HG03060 (cell line): ENCODE data around the gene MRPL36.
"Not testable (repeated sequence)": the region's sequence is repeated elsewhere in the genome, so short reads cannot be mapped to it uniquely, and the experiment has no call there.

ENCODE experiments used
- ATAC-seq: cut with Tn5 transposase; IDR thresholded peaks from one replicate; pipeline ENCODE4 v1.9.1; 2021; ENCODE audit warnings: low read depth, moderate number of reproducible peaks; ENCODE audit not compliant: unreplicated experiment

MRPL36 gene

DNA sequence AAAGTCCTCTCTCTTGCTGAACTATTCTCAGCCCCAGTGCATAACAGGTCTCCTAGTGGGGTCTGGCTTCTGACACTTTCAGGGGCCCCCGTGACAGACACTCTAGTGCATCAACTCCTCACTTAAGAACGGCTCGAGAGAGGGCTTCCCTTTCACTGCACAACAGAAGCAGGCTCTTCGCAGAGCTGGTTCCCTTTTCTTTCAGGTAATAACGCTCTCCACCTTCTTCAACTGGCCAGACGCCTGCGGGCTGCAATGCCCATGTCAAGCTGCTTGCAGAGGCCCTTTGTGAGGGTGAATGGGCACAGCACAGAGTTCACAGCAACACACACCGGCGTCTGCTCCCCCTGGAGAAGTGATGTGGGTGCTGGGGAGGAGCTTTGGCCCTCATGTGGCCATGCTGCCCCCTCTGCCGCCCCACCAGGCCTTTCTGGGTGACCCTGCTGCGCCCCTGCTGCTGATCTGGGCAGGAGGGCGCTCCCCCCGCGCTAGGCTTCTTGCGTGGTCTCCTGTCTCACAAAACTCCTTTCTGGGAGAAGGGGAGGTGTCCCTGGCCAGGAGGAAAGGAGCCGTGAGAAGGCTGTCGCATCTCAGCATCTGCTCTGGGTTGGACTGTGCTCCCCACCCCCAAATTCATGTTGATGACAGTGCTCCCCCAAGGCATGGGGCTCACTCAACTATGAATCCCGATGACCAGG, 2.4 kb downstream of the MRPL36 start:
- ATAC-seq: no peak

DNA sequence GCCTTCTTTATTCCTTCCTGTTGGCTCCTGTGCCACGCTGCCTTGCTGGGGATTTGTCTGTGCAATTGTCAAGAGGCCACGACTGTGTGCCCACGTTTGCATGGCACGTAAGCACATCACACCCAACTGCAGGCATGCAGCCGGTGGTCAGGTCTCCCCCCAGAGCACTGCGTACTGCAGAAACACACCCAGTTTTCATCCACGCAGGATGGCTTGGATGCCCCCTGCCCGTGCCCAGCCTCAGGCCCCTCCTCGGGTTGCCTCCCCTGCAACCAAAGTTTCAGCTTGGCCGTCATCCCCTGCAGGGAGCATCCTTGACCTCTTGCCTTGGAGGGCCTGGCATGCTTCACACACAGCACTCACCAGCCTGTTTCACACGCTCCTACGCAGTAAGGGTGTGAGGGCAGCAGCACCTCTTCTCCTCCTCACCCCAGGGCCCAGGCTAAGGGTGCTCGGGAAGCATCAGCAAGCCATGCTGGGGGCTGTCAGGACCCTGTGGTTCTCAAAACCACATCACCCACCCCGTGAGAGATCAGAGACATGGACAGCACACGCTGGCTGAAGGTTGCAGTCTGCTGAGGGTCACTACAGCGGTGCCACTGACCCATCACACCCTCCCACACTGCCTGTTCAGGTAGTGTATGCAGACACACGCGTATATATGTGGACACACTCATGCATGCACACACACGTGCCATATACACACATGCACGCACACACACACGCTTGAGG, 3.1 kb downstream of the MRPL36 start:
- ATAC-seq: no peak

DNA sequence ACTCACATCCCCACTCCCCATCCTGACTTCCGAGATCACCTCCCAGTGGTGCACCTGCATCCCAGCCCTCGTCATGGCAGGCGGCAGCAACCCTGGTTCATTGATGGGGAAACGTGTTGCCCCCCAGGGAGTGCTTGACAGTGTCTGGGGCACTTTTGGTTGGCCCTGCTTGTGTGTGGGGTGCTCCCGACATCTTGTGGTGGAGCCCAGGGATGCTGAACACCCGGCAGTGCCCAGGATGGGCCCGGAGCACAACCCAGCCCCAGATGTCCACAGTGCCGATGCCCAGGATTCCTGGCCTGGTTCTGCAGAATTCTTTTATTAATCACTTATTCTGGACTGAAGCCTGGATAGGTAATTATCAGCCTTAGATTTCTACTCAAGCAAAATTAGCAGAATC, 3.7 kb downstream of the MRPL36 start:
- no peak for ATAC-seq

DNA sequence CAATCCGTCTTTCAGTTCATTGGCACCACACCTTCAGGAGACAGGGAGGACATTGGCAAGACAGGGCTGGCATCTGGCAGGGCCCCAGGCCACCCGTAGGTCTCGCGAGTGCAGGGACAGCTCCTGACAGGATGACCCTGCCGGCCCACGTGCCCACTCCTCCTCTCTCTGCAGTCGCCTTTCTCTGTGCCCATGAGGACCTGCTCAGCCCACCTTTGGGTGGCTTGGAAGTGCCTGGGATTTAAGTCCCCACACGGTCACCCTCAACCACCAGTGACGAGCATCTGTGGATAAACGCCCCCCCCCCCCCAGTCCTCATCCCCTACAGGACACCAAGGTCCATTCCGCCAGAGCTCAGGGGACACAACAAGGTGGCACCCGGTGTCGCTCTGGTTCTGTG, 4.1 kb downstream of the MRPL36 start:
- no peak for ATAC-seq

DNA sequence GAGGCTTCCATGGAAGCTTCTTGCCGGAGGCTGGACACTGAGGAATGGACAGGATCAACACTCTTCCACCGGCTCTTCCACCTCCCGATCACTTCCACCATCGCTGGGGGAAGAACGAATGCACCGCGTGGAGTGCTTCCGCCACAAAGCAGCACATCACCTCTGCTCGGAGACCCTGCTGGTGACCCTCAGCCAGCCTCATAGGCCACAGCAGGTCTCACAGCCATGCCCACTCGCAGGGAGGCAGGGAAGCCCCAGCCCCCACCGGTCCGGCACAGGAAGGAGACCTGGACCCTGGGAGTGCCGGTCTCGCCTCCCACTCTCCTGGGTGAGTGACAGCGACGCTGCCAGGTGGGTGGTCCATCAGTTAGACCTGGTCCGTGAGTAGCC, 4.7 kb downstream of the MRPL36 start:
- ATAC-seq: no peak

DNA sequence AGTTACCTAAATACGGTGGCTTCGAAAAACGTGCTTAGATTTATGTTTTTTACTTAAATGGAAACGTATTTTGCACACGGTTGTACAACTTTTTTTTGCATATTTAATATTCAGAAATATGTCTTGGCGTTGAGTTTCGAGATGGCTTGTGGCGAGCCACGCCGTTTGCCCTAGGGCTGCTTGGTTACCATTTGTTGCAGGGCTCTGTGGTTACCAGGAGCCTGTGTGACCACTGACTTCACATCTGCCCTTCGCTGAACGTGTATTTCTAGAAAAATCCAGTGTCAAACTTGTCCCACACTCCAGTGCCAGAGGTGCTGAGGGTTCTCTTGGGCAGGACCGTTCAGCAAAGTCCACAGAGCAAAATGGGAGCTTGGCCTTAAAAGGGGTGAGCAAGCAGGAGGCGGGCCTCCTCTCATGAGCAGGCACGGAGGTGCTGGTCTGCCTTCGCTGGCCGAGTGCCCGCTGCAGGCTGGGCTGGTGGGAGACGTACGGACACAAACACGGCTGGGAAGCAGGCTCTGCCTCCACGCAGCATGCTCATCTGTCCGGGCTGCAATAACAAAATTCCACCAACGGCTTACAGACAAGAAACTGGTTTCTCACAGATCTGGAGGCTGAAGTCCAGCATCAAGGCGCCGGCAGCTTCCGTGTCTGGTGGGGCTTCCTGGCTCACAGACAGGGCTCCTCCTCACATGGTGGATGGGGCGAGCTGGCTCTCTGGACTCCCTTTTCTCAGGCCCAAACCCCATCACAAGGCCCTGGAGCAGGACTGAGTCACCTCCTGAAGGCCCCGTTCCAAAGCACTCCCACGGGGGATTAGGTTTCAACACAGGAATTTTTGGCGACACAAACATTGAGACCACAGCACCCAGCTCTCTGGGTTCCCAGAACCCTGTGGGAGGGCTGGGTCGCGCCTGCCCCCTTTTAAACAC, 5.4 kb downstream of the MRPL36 start:
- ATAC-seq: no peak

DNA sequence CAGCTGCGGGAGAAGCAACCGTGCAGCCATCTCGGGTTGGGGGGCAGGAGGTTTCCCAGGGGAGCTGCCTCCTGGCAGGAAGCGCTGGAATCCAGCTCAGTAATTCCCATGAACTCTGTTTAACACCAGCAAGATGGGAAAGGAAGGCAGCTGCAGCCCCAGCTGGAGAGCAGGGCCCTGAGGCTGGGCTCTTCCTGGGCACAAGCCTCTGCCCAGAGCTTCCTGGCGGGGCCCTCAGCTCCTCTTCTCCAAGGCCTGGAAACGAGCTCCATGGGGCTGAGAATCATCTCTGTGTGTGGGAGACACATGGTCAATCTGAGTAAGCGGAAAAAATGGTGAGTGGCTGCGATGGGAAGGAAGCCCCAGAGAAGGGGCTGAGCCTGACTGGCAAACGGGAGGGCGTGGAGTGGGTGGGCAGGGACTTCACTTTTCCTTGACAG, 6.3 kb downstream of the MRPL36 start:
- ATAC-seq: no peak

DNA sequence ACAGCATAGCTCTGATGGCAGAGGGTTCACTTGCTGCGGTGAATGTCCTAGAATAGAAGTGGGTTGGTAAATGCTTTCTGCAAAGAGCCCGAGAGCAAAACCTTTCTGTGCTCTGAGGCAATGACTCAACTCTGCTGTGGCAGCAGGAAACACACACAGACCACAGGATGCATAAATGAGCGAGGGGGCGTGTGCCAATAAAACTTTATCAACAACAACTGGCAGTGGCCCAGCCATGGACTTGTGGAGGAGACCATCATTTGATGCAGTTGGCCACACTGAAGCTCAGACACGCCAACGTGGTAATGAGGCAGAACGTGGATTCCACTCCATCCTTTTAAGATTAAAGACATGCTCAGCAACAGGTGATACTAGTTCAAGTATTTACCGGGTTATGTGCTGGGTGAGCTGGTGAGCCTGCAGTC, 6.8 kb downstream of the MRPL36 start:
- peak; percentile 98 for ATAC-seq

DNA sequence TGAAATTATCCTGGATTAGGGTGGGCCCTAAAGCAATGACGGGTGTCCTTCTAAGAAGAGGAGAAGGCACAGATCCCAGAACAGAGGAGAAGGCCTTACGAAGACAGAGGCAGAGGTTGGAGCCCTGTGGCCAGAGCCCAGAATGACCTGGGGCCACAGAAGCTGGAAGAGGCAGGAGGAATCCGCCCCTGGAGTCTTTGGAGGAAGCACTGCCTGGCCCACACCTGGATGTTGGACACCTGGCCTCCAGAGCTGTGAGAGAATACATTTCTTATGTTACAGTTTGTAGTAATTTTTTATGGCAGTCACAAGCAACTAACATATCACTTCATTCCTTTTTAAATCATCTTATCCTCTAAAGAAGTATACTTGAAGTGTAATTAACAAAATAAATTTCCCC, 8.5 kb downstream of the MRPL36 start:
- no peak for ATAC-seq

DNA sequence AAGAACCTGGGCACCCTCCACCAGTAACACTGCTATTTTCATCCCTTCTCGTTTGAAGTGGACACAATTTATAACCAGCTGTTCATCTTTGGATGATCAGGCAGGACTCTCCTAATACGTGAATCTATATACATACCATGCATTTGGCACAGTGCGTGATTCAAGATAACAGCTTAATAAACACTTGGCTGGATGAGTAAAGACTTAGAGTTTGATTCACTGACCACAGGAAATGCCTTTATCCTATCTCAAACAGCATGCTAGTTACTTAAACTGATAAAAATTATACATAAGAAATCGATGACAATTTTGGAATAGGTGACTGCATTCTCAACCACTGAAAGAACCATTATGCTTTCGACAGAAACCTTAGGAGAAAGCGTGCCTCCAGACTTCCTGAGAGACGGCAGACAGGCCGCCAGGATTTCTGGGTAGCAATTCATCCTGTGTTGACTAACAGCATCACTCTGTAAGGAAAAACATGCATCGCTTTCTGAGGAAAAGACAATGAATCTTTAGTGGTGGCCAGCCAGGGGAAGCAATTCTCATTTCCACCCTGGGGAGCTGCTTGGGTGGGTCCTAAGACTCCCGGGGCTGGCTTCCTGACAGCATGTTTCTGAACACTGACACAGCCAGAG, 9.7 kb downstream of the MRPL36 start:
- ATAC-seq: no peak

DNA sequence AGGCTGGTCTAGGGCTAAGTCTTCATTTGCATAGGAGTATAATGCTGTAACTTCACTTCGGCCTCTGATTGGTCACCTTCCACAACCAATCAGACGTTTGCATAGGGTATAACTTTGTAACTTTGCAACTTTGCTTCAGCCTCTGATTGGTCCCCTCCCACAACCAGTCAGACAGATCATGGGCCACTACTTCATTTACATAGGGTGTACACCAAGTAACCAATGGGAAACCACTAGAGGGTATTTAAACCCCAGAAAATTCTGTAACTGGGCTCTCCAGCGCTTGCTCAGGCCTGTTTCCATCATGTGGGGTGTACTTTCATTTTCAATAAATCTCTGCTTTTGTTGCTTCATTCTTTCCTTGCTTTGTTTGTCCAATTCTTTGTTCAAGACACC, 10.2 kb downstream of the MRPL36 start:
- not testable (repeated sequence) for ATAC-seq

DNA sequence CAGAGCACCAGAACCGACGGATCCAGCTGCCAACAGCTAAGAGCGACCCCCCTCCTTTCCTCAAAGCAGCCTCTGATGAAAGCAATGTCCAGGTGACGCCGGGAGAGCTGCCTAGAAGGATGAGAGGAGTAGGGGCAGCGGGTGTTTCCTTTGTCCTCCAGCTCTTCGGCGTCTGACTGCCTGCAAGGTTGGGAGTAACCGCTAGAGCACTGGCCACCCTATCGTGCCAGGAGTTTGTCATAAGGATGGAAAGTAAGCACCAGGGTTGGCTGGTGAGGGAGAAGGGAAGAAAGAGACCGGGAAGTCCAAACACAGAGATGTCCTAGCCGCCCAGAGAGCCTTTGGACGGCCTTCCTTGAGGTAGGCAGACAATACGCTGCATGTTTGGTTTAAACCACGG, 10.8 kb downstream of the MRPL36 start:
- no peak for ATAC-seq

DNA sequence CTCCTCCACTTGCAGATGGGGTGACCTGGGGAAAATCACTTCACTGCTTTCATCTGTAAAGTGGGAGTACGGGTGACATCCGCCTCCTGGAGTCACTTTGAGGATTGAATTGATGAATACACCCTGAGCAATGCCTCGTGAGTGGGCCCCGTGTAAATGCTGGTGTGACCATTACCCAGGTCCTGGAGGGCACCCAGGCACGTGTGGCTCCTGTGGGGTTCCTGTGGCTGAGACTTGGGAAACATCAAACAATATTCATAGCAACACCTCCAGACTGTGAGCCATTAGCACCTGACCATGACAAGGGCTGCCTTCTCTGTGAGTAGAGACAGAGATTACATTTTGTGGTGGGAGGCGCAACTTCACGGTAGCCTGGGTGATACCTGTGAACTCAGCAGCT, 11.4 kb downstream of the MRPL36 start:
- no peak for ATAC-seq

DNA sequence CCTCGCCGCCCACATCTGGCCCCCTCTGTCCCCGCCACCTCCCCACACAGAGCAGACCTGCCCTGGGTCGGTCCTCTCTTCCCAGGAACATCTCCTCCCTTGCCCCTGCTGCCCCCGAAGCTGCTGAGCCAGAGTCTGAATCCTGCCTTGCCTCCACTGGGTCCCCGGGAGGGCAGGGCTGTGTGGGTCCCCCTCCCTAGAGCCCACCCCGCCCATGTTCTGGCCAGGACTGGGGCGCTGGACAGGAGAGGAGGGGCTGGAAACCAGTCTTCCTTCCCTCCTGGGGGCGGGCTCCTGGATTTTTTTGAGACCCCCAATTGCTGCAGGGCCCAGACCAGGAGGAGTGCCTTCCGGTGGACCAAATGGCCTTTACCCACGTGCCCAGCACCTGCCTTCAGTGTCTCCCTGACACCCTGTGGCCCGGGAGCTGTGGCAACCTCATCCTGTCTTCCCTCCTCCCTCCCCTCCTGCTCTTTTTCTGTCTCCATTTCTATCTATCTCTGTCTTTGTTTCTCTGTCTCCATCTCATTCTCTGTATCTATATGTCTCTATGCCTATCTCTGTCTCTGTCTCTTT, 12.1 kb downstream of the MRPL36 start:
- ATAC-seq: no peak

DNA sequence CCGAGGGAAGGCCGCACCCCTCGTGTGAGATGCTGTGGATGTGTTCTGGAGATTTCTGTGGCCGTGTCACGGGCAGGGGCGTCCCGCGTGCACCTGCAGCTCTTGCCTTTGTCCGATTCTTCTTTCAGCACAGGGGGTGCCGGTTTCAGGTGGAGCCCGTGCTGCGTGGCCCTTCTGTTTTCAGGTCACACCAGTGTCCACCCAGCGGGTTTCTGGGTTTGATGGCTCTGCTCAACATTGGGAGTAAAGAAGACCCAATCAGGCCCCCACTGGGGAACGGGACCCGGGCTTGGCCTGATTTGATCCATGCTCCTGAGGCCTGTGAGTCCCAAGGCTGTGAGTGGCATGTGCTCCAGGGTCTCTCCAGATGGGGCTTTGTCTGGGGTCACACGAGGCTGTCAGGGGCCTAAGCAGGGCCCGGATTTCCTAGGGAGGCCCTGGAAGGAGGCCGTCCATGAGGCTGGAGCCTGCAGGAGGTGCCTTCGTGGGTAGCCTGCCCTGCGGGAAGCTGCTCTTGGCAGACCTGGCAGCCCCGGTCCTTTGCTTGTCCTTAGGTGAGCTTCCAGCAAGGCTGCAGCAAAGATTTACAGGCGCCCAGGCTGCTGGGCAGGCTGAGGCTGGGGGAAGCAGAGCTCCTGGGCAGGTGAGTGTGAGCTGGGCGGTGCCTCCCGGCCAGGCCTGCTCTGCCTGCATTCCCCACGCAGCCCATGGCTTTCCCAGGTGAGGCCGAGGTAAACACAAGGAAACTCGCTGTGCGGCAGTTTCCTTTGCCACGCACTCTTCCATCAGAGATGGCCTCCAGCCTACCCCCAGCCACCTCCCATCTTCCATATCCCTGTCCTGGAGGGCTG, 12.8 kb downstream of the MRPL36 start:
- ATAC-seq: no peak

DNA sequence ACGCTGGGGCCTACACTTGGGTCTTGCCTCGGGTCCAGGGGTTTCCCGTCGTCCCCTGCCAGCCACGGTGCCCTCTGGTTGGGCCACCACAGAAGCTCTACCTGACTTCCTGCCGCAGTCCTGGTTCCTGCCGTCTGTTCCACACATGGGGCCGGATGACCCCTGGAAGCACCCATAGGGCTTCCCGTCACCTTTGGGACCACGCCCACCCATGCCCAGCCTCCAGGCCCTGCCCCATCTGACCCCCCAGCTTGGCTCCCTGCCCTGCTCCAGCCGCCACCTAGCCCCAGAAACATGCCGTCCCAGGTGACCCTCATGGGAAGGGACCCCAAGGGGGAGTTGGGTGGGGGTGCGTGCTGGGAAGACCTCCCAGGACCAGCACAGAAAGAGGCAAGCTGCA, 13.7 kb downstream of the MRPL36 start:
- ATAC-seq: no peak

DNA sequence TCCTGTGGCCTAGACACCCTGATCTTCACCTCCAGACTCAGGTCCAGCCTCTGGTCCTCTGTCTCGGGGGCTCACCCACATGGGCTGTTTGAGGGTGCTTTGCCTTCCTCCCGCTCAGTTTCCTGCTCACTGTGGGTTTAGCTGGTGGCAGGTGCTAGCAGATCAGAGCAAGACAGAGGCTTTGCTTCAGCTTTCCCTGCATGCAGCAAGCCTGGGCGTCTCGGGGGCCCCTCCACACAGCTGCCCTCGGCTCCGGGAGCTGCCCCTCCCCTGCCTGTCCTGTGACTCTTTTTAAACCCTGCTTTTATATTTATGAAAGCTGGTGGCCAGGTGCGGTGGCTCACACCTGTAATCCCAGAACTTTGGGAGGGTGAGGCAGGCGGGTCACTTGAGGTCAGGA, 14.6 kb downstream of the MRPL36 start:
- ATAC-seq: no peak

DNA sequence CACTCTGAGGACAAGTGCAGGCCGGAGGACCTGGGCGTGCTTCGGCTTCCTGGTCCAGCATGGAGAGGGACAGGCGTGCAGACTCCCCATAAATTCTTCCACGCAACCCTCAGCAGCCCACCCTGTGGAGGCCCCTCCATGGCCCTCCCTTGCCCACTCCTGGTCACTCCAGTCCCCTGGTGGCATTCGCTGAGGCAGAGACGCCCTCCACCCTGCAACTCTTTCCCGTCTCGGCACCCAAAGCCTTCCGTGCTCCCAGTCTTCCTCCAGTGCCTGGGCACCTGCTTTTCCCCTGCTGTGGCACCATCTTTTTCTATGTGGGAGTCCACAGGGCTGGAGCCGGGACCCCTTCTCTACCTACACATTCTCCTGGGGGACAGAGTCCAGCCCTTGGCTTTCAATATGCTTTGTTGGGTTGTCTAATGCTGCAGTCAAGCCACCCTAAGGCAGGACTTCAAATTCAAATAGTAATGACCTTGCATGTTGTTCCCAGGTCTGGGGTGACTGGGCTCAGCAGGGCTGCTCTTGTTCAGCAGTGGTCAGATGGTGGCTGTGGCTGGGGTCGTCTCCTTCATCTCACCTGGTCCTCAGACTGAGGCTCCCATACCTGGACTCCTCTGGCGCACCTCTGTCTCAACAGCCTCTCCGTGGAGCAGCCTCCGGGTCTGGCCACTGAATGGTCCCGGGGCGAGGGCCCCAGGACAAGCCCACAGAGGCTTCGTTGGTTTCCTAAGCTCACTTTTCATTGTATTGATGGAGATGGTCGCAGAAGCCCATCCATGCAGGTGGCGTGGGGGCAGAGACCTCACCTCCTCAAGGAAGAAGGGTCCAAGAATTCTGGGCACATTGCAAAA, 15.2 kb downstream of the MRPL36 start:
- ATAC-seq: no peak

DNA sequence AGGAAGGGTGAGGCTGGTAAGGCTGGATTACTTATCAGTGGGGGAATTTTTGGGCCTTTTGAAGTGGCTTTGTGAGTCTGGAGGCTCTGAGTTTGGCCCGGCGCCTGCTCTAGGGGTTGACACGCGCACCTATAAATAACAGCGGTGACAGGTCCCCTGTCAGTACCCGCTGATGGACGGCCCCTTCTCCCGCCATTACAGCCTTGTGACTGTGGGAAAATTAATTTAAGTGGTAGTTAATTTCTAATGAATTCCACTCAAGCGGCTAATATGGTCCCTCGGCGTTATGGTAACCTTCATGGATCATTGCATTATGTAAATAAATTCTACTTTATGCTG, 16.5 kb downstream of the MRPL36 start:
- peak; percentile 66 for ATAC-seq
